Testis (tissue), 3 donors: ENCODE results near the gene PRPF40A. TPM values are rescaled to one million over a fixed set of nuclear protein-coding genes. Genes with fewer than 3 reads are reported as not detected.
A peak's percentile ranks its signal among the peaks of the same experiment; 100 is the strongest.

Source experiments
- DNase-seq: peaks from one replicate; pipeline ENCODE4 v3.0.0-alpha.2; 2019
- H3K27ac ChIP-seq, 2 donors: fragments of 200-600 bp; sonication (generic); one replicate each; pipeline ENCODE4 v1.5.1; 2019
- H3K27me3 ChIP-seq: fragments of 200-600 bp; sonication (generic); one replicate; pipeline ENCODE4 v1.5.1; 2019
- H3K36me3 ChIP-seq: fragments of 200-600 bp; sonication (generic); one replicate; pipeline ENCODE4 v1.5.1; 2017; ENCODE audit warnings: low read depth; ENCODE audit errors: missing control alignments
- H3K4me1 ChIP-seq: fragments of 200-600 bp; sonication (generic); one replicate; pipeline ENCODE4 v1.5.1; 2019
- H3K4me3 ChIP-seq, 2 donors: fragments of 200-600 bp; sonication (generic); one replicate each; pipeline ENCODE4 v1.5.1; 2017 to 2019
- H3K9me3 ChIP-seq: fragments of 200-600 bp; sonication (generic); one replicate; pipeline ENCODE4 v1.5.1; 2017
- CTCF ChIP-seq, 3 experiments: fragments of 450-650 bp in 2 of 3; fragments of 200-600 bp in 1 of 3; sonication (generic) in 1 of 3; IDR thresholded peaks; one replicate each; pipeline ENCODE4 v1.5.1; 2016 to 2019; ENCODE audit warnings: antibody characterized with exemption in 3 of 3, mild to moderate bottlenecking in 2 of 3, moderate library complexity in 1 of 3
- POLR2A ChIP-seq: fragments of 450-650 bp; IDR thresholded peaks from one replicate; pipeline ENCODE4 v1.6.1; 2017; ENCODE audit warnings: antibody characterized with exemption, mild to moderate bottlenecking, moderate library complexity
- WGBS, 2 donors: methylation state at CpG; one replicate each; pipeline ENCODE4 v1.1.5; 2018; 5-methylcytosine and 5-hydroxymethylcytosine counted together
- intact Hi-C: fragments of 100-400 bp; cut with DNase I; formaldehyde crosslinking; loops from one replicate; pipeline ENCODE4 v1.15.1; 2023; ENCODE audit warnings: low total_unique reads
- polyA plus RNA-seq: library from polyadenylated mRNA; stranded (reverse); fragments of 350-450 nt; fragmentation: Illumina TruSeq; extraction: RNeasy Lipid Tissue Mini Kit (QIAGEN cat#74804); gene quantifications from one replicate; pipeline ENCODE4 v1.2.3, GENCODE V29; 2014; ENCODE audit warnings: low read depth, low replicate concordance; ENCODE audit not compliant: insufficient read depth
- total RNA-seq, 2 donors: library from RNA; depleted of rRNA; stranded (reverse); fragments of >200 nt; gene quantifications; one replicate each; pipeline ENCODE4 v1.2.3, GENCODE V29; 2016

PRPF40A gene
- total and polyA plus RNA-seq, 3 donors from 2014 or later = 33.1 to 116 (median 107) TPM

GRCh38 chr2:152627351-152627957 is 89.8 kb downstream of the PRPF40A start:
- Histone ChIP-seq H3K9me3 (no peaks in the 10 kb centered on the region), H3K36me3 (no peaks in the 10 kb centered on the region), H3K27me3 (no peaks in the 10 kb centered on the region), H3K4me3 (no peak overlapping the region), H3K4me1 (peaks cover 3% of the 10 kb centered on the region), H3K27ac (no peak overlapping the region)
- no peak for DNase-seq
- TF ChIP-seq CTCF (IDR thresholded peaks at IDR 0.05) (peak in 2 of 3 experiments; percentile 47 to 56), POLR2A (no peak)
- intact Hi-C loops = no loop called here
- WGBS, 2 donors = 16 to 22% methylated on average over 1 of the region's 1 CpG

- Histone ChIP-seq H3K9me3 (no peaks in the 10 kb centered on the region), H3K36me3 (no peaks in the 10 kb centered on the region), H3K27me3 (no peaks in the 10 kb centered on the region), H3K27ac (no peak overlapping the region), H3K4me3 (no peak overlapping the region), H3K4me1 (peaks cover 3% of the 10 kb centered on the region)
- intact Hi-C loops = no loop called here
- WGBS, 2 donors = 39 to 58% methylated on average over 4 of the region's 4 CpGs
- DNase-seq = no peak
- TF ChIP-seq POLR2A = no peak
These were observed 90.3 kb downstream of the PRPF40A start for GRCh38 chr2:152626911-152627339.

- intact Hi-C loops = no loop called here
- TF ChIP-seq CTCF (IDR thresholded peaks at IDR 0.05) (no peak), POLR2A (no peak)
- Histone ChIP-seq H3K4me1 (peaks cover 3% of the 10 kb centered on the region), H3K4me3 (no peak overlapping the region), H3K27me3 (no peaks in the 10 kb centered on the region), H3K27ac (no peak overlapping the region), H3K9me3 (no peaks in the 10 kb centered on the region), H3K36me3 (no peaks in the 10 kb centered on the region)
- DNase-seq = no peak
- WGBS, 2 donors = 70 to 79% methylated on average over 3 of the region's 3 CpGs
These were observed 92.5 kb downstream of the PRPF40A start for GRCh38 chr2:152624805-152625204.

- intact Hi-C loops = no loop called here
- peaks cover 3% of the 10 kb centered on the region for H3K4me1 ChIP-seq
- H3K4me3 ChIP-seq = no peak overlapping the region
- TF ChIP-seq CTCF (IDR thresholded peaks at IDR 0.05) = no peak
- TF ChIP-seq POLR2A = no peak
- H3K36me3 ChIP-seq = no peaks in the 10 kb centered on the region
- DNase-seq = no peak
- WGBS, 2 donors = 96 to 100% methylated on average over 1 of the region's 2 CpGs
- H3K9me3 ChIP-seq = no peaks in the 10 kb centered on the region
- no peak overlapping the region for H3K27ac ChIP-seq
- no peaks in the 10 kb centered on the region for H3K27me3 ChIP-seq
These were observed 93.5 kb downstream of the PRPF40A start for GRCh38 chr2:152623775-152624174.

- Histone ChIP-seq H3K36me3 (no peaks in the 10 kb centered on the region), H3K27me3 (no peaks in the 10 kb centered on the region), H3K4me1 (peaks cover 3% of the 10 kb centered on the region), H3K4me3 (no peak overlapping the region), H3K9me3 (no peaks in the 10 kb centered on the region), H3K27ac (no peak overlapping the region)
- WGBS, 2 donors = 77 to 88% methylated on average over 12 to 13 of the region's 13 CpGs
- no peak for DNase-seq
- TF ChIP-seq POLR2A (no peak), CTCF (IDR thresholded peaks at IDR 0.05) (no peak)
- intact Hi-C loops = no loop called here
These were observed 94.1 kb downstream of the PRPF40A start for GRCh38 chr2:152623076-152623740.
